ENCODE data around the gene RNASEH2A. TPM values are rescaled to one million over a fixed set of nuclear protein-coding genes. Genes with fewer than 3 reads are reported as not detected.

Gene RNASEH2A
- total and polyA plus RNA-seq, 2 of the 13 experiments (the other 11 are each of a cell fraction or from before 2014, with no cell fraction given) = 25.1 to 35.8 TPM

- TF ChIP-seq ZNF646 (CRISPR knock-in tag; IDR thresholded peaks at IDR 0.05) (no peak), ZNF512B (CRISPR knock-in tag; IDR thresholded peaks at IDR 0.05; ENCODE audit: borderline replicate concordance) (no peak), ZNF547 (CRISPR knock-in tag; IDR thresholded peaks at IDR 0.05) (no peak), MAFG (CRISPR knock-in tag; IDR thresholded peaks at IDR 0.05) (no peak), ZBTB33 (CRISPR knock-in tag; IDR thresholded peaks at IDR 0.05) (0 out of 2 replicates have a peak, but pooled peaks have one; percentile 18), GTF3A (CRISPR knock-in tag; conservative IDR thresholded peaks at IDR 0.05) (no peak), SMAD9 (CRISPR knock-in tag; IDR thresholded peaks at IDR 0.05) (no peak), ATF5 (CRISPR knock-in tag; IDR thresholded peaks at IDR 0.05; ENCODE audit: low read depth) (no peak), SYNCRIP (IDR thresholded peaks at IDR 0.05; ENCODE audit: insufficient read depth, low read depth, low read length) (no peak), MEF2D (CRISPR knock-in tag; IDR thresholded peaks at IDR 0.05) (peak; percentile 62; the same call in 1 of the 2 replicates), E2F1 (CRISPR knock-in tag; IDR thresholded peaks at IDR 0.05) (0 out of 2 replicates have a peak, but pooled peaks have one; percentile 61), BRF2 (CRISPR knock-in tag; IDR thresholded peaks at IDR 0.05) (no peak), ZNF136 (CRISPR knock-in tag; IDR thresholded peaks at IDR 0.05; ENCODE audit: low read depth) (no peak)
Measured at GRCh38 chr19:12792051-12792852, 14.1 kb upstream of the RNASEH2A start (continued).
